Gastroesophageal sphincter (tissue), 3 donors: ENCODE measurements around the gene GRIP1.

Experiments used
- EP300 ChIP-seq: sonication (generic); formaldehyde crosslinking; IDR thresholded peaks from one replicate; pipeline ENCODE4 v1.6.1; 2017; ENCODE audit warnings: antibody characterized with exemption, mild to moderate bottlenecking
- POLR2A ChIP-seq, 2 donors: fragments of 450-650 bp; IDR thresholded peaks; one replicate each; pipeline ENCODE4 v1.6.1; 2017; ENCODE audit warnings: antibody characterized with exemption in 2 of 2, mild to moderate bottlenecking in 2 of 2, moderate library complexity in 1 of 2
- POLR2AphosphoS5 ChIP-seq: sonication (generic); formaldehyde crosslinking; IDR thresholded peaks from one replicate; pipeline ENCODE4 v1.6.1; 2017; ENCODE audit warnings: antibody characterized with exemption
- TF ChIP-seq, protein P1 (sequence below), 4 experiments: fragments of 200-600 bp in 2 of 4; fragments of 450-650 bp in 2 of 4; sonication (generic) in 1 of 4; IDR thresholded peaks; one replicate each; pipeline ENCODE4 v1.5.1; 2017 to 2019; ENCODE audit warnings: antibody characterized with exemption in 4 of 4, mild to moderate bottlenecking in 2 of 4, moderate library complexity in 2 of 4

DNA sequence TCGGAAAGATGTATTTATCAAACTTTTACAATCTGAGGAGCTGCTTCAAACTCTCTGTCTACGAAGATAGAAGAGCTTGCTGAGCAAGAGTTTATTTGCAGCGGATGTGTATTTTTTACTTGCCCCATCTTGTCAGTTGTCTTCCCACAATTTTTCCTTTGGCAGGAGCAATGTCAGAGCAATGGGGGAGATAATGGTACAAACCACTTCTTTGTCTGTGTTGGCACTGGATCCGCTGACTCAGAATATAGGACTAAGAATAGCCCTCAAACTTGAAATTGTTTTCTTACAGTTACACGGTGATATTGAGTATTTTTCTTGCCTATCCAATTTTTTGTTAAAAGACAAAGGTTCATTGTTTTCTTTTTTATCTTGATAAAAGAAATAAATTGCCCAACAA, 348.9 kb downstream of the GRIP1 start:
- no peak for TF ChIP-seq EP300
- TF ChIP-seq, protein P1, sequence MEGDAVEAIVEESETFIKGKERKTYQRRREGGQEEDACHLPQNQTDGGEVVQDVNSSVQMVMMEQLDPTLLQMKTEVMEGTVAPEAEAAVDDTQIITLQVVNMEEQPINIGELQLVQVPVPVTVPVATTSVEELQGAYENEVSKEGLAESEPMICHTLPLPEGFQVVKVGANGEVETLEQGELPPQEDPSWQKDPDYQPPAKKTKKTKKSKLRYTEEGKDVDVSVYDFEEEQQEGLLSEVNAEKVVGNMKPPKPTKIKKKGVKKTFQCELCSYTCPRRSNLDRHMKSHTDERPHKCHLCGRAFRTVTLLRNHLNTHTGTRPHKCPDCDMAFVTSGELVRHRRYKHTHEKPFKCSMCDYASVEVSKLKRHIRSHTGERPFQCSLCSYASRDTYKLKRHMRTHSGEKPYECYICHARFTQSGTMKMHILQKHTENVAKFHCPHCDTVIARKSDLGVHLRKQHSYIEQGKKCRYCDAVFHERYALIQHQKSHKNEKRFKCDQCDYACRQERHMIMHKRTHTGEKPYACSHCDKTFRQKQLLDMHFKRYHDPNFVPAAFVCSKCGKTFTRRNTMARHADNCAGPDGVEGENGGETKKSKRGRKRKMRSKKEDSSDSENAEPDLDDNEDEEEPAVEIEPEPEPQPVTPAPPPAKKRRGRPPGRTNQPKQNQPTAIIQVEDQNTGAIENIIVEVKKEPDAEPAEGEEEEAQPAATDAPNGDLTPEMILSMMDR (IDR thresholded peaks at IDR 0.05) = no peak
- no peak for TF ChIP-seq POLR2A (IDR thresholded peaks at IDR 0.05)
- TF ChIP-seq POLR2AphosphoS5 = no peak
